ENCODE measurements around the gene RAP1A. TPM values are rescaled to one million over a fixed set of nuclear protein-coding genes. Genes with fewer than 3 reads are reported as not detected.

The RAP1A gene
- total RNA-seq, 1 experiment from 2014 or later: 55.2 TPM

GRCh38 chr1:111734856-111735255 lies 115.3 kb downstream of the RAP1A start:
- no peaks in the 10 kb centered on the region for H3K36me3 ChIP-seq (ENCODE audit: low read depth)
- CTCF ChIA-PET: no interaction called here
- POLR2A ChIA-PET (ENCODE audit: unreplicated experiment): no interaction called here
- no peak overlapping the region for H3K27ac ChIP-seq
- no peaks in the 10 kb centered on the region for H3K9me2 ChIP-seq (ENCODE audit: insufficient read depth)
- peaks cover 12% of the 10 kb centered on the region for H3K4me1 ChIP-seq (replicated peaks; ENCODE audit: insufficient read depth)
- H2AFZ ChIP-seq: no peak overlapping the region
- 0 out of 2 replicates have a peak, but pooled peaks cover 3% of the 10 kb centered on the region for H4K20me1 ChIP-seq (ENCODE audit: insufficient read depth)
- H3K27me3 ChIP-seq (ENCODE audit: insufficient read depth, low read depth): no peaks in the 10 kb centered on the region
- H3F3A ChIP-seq (ENCODE audit: insufficient read depth, low read depth): no peaks in the 10 kb centered on the region; the same call in 1 of the 2 replicates
- no peak overlapping the region for H3K4me2 ChIP-seq
- no peaks in the 10 kb centered on the region for H3K9me3 ChIP-seq (ENCODE audit: insufficient read depth, low read depth)
- intact Hi-C loops (cut with micrococcal nuclease; ENCODE audit: unreplicated experiment): no loop called here
- no peak for DNase-seq
- TF ChIP-seq, protein P1, sequence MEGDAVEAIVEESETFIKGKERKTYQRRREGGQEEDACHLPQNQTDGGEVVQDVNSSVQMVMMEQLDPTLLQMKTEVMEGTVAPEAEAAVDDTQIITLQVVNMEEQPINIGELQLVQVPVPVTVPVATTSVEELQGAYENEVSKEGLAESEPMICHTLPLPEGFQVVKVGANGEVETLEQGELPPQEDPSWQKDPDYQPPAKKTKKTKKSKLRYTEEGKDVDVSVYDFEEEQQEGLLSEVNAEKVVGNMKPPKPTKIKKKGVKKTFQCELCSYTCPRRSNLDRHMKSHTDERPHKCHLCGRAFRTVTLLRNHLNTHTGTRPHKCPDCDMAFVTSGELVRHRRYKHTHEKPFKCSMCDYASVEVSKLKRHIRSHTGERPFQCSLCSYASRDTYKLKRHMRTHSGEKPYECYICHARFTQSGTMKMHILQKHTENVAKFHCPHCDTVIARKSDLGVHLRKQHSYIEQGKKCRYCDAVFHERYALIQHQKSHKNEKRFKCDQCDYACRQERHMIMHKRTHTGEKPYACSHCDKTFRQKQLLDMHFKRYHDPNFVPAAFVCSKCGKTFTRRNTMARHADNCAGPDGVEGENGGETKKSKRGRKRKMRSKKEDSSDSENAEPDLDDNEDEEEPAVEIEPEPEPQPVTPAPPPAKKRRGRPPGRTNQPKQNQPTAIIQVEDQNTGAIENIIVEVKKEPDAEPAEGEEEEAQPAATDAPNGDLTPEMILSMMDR (conservative IDR thresholded peaks at IDR 0.05): no peak
- no peak for TF ChIP-seq EZH2 (IDR thresholded peaks at IDR 0.05; ENCODE audit: low read depth)
- BruUV-seq (replicated peaks): no TSS peak
- no peaks in the 10 kb centered on the region for H3K79me2 ChIP-seq (ENCODE audit: low read depth)
- H3K4me3 ChIP-seq: no peak overlapping the region

GRCh38 chr1:111735321-111735720 lies 115.7 kb downstream of the RAP1A start:
- no TSS peak for BruUV-seq (replicated peaks)
- H3K27ac ChIP-seq: no peak overlapping the region
- H3K27me3 ChIP-seq (ENCODE audit: insufficient read depth, low read depth): peaks cover 2% of the 10 kb centered on the region; the same call in 1 of the 2 replicates
- H3K9me3 ChIP-seq (ENCODE audit: insufficient read depth, low read depth): no peaks in the 10 kb centered on the region
- no peaks in the 10 kb centered on the region for H3K9me2 ChIP-seq (ENCODE audit: insufficient read depth)
- H4K20me1 ChIP-seq (ENCODE audit: insufficient read depth): 0 out of 2 replicates have a peak, but pooled peaks cover 3% of the 10 kb centered on the region
- H3K79me2 ChIP-seq (ENCODE audit: low read depth): no peaks in the 10 kb centered on the region
- H3K4me3 ChIP-seq: no peak overlapping the region
- no peaks in the 10 kb centered on the region for H3K36me3 ChIP-seq (ENCODE audit: low read depth)
- no peak for TF ChIP-seq EZH2 (IDR thresholded peaks at IDR 0.05; ENCODE audit: low read depth)
- TF ChIP-seq, protein P1 (conservative IDR thresholded peaks at IDR 0.05): no peak
- intact Hi-C loops (cut with micrococcal nuclease; ENCODE audit: unreplicated experiment): no loop called here
- ChIA-PET POLR2A (ENCODE audit: unreplicated experiment) (no interaction called here), CTCF (no interaction called here)
- H2AFZ ChIP-seq: no peak overlapping the region
- no peaks in the 10 kb centered on the region; the same call in 1 of the 2 replicates for H3F3A ChIP-seq (ENCODE audit: insufficient read depth, low read depth)
- peaks cover 13% of the 10 kb centered on the region for H3K4me1 ChIP-seq (replicated peaks; ENCODE audit: insufficient read depth)
- H3K4me2 ChIP-seq: no peak overlapping the region
- DNase-seq: no peak

- CTCF ChIA-PET: interaction anchor here (0.6 kb wide), 1 partner anchor 515 kb away, joined by 3 read pairs; no protein-coding TSS in a partner anchor
- H3K36me3 ChIP-seq (ENCODE audit: low read depth): no peaks in the 10 kb centered on the region
- H4K20me1 ChIP-seq (ENCODE audit: insufficient read depth): 0 out of 2 replicates have a peak, but pooled peaks cover 3% of the 10 kb centered on the region
- BruUV-seq (replicated peaks): no TSS peak
- POLR2A ChIA-PET (ENCODE audit: unreplicated experiment): no interaction called here
- DNase-seq: no peak
- H2AFZ ChIP-seq: no peak overlapping the region
- no peaks in the 10 kb centered on the region for H3K9me2 ChIP-seq (ENCODE audit: insufficient read depth)
- no peaks in the 10 kb centered on the region for H3K9me3 ChIP-seq (ENCODE audit: insufficient read depth, low read depth)
- no peak overlapping the region for H3K4me3 ChIP-seq
- TF ChIP-seq, protein P1 (conservative IDR thresholded peaks at IDR 0.05): no peak
- no peak for TF ChIP-seq EZH2 (IDR thresholded peaks at IDR 0.05; ENCODE audit: low read depth)
- H3K79me2 ChIP-seq (ENCODE audit: low read depth): no peaks in the 10 kb centered on the region
- H3F3A ChIP-seq (ENCODE audit: insufficient read depth, low read depth): no peaks in the 10 kb centered on the region; the same call in 1 of the 2 replicates
- H3K27me3 ChIP-seq (ENCODE audit: insufficient read depth, low read depth): peaks cover 5% of the 10 kb centered on the region; the same call in 1 of the 2 replicates
- no peak overlapping the region for H3K4me2 ChIP-seq
- intact Hi-C loops (cut with micrococcal nuclease; ENCODE audit: unreplicated experiment): no loop called here
- peaks cover 13% of the 10 kb centered on the region for H3K4me1 ChIP-seq (replicated peaks; ENCODE audit: insufficient read depth)
- H3K27ac ChIP-seq: no peak overlapping the region
Observed at GRCh38 chr1:111735858-111736544, 116.4 kb downstream of the RAP1A start.

All from PC-9 (cell line).